ENCODE data around the gene PEX6. TPM values are rescaled to one million over a fixed set of nuclear protein-coding genes. Genes with fewer than 3 reads are reported as not detected.
"Not testable (repeated sequence)": the region's sequence is repeated elsewhere in the genome, so short reads cannot be mapped to it uniquely, and the experiment has no call there.

Gene PEX6
- total RNA-seq, 2 experiments from 2014 or later = 18.9 to 19.4 TPM

DNA sequence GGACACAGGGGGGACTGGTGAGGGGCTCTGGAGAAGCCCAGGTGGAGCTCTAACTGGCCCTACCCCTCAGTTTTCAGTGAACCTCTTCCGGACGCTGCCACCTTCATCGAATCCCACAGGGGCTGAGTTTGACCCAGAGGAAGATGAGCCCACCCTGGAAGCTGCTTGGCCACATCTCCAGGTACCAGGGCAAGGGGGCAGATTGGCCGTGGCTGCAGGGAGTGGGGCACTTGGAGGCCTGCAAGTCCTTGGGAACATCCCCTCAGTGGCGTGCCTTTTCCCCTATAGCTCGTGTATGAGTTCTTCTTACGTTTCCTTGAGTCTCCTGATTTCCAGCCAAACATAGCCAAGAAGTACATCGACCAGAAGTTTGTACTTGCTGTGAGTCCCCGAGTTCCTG lies 28.1 kb upstream of the PEX6 start:
- ChIA-PET POLR2A (interaction anchor here (0.8 kb wide), 1 partner anchor 17 kb away, joined by 4 read pairs; no protein-coding TSS in a partner anchor), CTCF (no interaction called here)

DNA sequence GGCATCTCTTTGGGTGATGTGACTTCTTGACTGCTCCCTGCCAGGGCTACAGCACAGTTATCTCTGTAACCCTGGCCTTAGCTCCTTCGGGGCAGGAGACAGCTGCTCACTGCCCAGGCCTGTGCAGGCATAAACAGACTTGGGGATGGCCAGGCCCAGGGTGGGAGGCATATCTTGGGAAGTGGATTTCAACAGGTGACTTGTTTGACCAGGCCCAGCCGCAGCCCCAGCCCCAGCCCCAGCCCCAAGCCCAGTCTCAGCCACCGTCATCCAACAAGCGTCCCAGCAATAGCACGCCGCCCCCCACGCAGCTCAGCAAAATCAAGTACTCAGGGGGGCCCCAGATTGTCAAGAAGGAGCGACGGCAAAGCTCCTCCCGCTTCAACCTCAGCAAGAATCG lies 27.3 kb upstream of the PEX6 start:
- CTCF ChIA-PET = no interaction called here

DNA sequence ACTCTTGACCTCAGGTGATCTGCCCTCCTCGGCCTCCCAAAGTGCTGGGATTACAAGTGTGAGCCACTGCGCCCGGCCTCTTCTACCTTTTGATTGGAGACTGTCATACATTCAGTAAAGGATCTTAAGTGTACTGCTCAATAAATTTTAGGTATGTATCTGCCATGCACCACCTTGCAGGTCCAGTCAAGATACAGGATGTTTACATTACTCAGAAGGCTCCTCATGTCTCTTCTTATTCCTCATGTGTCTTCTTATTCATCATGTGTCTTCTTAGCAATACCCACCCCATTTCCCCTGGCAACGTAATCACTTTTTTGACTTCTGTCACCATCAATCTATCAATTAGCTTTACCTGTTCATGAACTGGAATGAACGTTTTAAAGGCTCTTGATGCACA lies 26.9 kb upstream of the PEX6 start:
- ChIA-PET POLR2A (interaction anchor here (1.3 kb wide), 1 partner anchor 23 kb away, joined by 3 read pairs; no protein-coding TSS in a partner anchor), CTCF (no interaction called here)

More for the DNA sequence above, 27.3 kb upstream of the PEX6 start:
- POLR2A ChIA-PET = interaction anchor here (1.3 kb wide), 1 partner anchor 23 kb away, joined by 3 read pairs; no protein-coding TSS in a partner anchor

DNA sequence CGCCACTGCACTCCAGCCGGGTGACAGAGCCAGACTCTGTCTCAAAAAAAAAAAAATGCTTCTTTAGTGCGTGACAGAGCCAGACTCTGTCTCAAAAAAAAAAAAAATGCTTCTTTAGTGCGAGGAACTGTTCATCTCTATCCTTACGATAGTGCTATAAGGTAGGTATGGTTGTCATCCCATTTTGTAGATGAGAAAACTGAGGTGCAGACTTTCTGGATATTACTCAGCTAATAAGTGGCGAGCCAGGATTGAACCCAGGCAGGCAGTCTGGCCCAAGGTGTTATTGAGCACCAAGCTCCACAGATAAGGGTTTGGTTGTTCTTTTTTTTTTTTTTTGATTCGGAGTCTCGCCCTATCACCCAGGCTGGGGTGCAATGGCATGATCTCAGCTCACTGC lies 22.9 kb upstream of the PEX6 start:
- ChIA-PET POLR2A (no interaction called here), CTCF (interaction anchor here (0.8 kb wide), 1 partner anchor 57 kb away, joined by 3 read pairs; the partner anchor contains the start of genes KLC4 and MRPL2)

DNA sequence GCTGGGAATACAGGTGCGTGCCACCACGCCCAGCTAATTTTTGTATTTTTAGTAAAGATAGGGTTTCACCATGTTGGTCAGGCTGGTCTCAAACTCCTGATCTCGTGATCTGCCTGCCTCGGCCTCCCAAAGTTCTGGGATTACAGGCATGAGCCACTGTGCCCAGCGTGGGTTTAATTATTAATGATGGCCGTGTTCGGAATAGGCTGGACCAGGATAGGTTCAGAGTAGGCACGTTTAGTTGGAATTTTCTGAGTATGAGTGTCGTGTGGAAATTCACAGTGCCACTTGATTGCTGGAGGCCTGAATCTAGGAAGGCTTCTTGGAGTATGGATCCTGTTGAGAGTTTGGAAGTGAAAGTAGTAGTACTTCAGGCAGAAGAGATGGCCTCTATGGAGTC lies 19.2 kb upstream of the PEX6 start:
- POLR2A ChIA-PET, CTCF ChIA-PET: not testable (repeated sequence)

DNA sequence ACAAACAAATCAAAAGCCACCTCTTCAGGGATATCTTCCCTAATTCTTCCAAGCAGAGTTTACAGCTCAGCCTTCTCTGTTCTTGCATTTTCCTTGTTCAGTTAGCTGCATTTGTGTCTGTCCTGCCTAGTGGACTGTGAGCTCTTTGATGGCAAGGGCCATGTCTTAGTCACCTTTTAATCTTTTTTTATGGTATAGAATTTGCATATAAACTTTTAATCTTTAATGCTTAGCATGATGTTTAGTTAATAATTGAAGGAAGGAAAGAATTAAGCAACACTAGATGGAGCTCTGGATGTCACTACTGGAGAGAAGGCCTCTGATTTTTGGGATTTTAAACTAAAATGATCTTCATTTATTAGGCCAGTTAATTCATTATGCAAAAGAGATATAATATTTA lies 17.5 kb upstream of the PEX6 start:
- POLR2A ChIA-PET = no interaction called here
- CTCF ChIA-PET = no interaction called here

DNA sequence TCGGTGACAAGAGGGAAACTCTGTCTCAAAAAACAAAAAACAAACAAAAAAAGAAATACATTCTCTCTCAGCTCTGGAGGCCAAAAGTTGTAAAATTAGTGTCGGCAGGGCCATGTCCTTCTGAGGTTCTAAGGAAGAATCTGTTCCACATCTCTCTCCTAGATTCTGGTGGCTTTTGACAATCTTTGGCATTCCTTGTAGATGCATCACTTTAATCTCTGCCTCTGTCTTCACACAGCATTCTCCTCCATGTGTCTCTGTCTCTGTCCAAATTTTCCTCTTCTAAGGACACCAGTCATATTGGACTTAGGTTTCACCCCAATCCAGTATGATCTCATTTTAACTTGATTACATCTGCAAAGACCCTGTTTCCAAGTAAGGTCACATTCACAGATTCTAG lies 14.5 kb upstream of the PEX6 start:
- ChIA-PET POLR2A (interaction anchor here (0.6 kb wide), 1 partner anchor 171 kb away, joined by 8 read pairs; no protein-coding TSS in a partner anchor), CTCF (no interaction called here)

DNA sequence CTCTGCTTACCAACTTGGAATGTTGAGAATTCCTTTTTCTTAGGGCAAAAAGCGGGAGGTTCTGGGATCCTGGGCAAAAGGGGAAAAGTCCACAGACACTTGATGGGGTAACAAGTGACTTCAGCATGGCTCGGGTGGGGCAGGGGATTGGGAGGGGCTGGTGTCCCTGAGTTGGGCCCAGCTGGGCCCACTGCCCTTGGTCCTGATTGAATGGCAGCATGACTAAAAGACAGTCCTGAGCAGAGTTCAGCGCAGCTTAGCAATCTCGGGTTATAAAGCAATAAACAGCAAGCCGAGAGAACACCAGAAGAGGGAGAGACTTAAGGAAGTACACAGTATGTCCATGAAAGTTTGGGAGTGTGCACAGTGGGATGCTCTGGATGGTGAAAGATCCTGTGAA lies 10.9 kb upstream of the PEX6 start:
- ChIA-PET POLR2A (interaction anchor here (1.3 kb wide), 1 partner anchor 17 kb away, joined by 4 read pairs; no protein-coding TSS in a partner anchor), CTCF (no interaction called here)

DNA sequence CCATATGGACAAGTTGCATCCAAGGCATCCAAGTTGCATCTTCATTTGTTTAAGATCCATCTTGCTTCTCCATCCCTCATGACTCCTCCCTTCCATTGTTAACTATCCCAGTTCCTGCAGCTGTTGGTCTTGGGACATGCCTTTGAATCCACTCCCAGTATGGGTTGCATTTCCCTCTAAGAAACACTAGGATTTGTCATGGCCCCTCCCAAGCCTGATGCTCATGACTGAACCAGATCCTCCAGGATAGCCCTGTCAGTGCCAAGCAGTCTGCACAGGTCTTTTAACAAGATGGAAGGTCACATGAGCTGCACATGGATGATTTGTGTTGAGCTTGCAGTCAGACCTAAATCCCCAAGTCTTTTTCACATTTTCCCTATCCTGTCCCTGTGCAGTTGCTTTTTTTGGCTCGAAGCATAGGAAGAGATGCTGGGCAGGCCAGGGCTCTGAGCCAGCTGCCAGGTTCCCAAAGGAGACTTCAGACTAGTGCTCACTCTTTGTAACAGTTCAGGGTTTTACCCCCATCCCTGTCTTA lies 9.6 kb upstream of the PEX6 start:
- ChIA-PET POLR2A (no interaction called here), CTCF (interaction anchor here (1.5 kb wide), 1 partner anchor 241 kb away, joined by 5 read pairs; the partner anchor contains the start of gene DNPH1)

DNA sequence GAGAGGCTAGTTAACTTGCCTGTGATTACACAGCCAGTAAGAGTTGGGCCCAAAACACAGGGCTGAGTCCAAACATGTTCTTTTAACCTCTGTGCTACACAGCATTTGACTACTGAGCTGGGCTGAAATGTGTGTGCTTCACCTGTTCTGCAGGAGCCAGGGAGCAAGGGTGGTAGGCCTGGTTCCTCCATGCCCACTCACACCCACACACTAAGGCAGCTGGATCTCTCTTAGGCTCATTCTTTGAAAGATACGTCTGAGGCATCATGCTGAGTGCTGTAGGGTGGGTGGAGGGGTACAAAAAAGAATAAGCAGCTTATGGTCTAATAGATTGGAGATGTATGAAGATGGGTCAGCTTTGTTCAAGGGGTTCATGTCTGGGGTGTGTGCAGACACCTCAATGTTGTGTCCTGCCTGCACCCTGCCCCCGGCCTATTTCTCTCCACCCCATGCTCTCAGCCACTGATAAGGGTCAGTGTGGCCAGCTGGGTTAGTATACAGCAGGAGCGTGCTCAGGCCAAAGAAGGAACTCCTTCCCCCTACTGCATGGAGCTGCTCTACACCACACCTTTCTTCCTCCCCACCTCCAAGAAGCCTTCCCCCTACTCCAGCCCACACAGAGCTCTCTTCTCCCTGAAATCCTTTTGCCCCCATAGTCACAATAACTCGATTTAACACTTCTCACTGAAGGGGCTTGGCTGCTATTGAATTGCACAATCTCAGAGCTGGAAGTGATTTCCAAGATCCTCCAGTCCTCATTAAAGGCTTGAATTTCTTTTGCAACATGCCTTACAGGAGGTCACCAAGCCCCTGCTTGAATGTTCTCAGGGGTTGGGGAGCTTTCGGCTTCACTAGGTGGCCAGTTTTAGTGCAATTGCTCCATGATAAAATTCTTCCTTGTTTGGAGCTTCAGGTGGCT lies 8.8 kb upstream of the PEX6 start:
- CTCF ChIA-PET = interaction anchor here (1.5 kb wide), 1 partner anchor 242 kb away, joined by 5 read pairs; the partner anchor contains the start of gene DNPH1
- POLR2A ChIA-PET = interaction anchor here (1.1 kb wide), 1 partner anchor 8 kb away, joined by 3 read pairs; the partner anchor contains the start of gene PEX6

DNA sequence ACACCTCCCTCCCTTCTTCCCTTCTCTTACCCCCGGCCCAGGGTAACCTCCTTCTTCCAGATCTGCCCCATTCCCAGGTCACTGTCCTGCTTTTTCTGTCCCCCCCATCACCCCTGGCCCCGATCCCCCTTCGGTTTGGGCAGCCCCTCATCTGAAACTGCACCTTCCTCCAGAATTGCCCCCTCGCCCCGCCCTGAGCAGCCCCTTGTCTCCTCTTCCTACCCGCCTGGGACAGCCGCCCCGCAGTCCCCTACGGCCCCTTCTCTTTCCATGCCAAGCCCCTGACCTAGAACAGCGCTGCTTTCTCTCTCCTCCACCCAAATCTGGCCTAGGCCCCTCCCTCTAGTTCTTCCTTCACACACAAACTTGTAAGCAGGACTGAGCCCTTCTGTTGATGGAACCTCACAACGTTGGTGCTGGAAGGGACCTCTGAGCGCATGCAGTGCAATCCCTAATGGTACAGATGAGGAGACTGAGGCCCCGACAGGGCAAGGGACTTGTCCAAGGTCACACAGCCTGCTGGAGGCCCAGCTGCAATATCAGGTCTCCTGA lies 6.0 kb upstream of the PEX6 start:
- CTCF ChIA-PET = interaction anchor here (1.4 kb wide), 1 partner anchor 70 kb away, joined by 3 read pairs; no protein-coding TSS in a partner anchor
- POLR2A ChIA-PET = interaction anchor here (1.0 to 2.3 kb wide), 4 partner anchors 10 to 94 kb away, joined by 3 to 14 read pairs (median 8); partner anchors contain the start of genes CNPY3, KLHDC3 and MEA1

DNA sequence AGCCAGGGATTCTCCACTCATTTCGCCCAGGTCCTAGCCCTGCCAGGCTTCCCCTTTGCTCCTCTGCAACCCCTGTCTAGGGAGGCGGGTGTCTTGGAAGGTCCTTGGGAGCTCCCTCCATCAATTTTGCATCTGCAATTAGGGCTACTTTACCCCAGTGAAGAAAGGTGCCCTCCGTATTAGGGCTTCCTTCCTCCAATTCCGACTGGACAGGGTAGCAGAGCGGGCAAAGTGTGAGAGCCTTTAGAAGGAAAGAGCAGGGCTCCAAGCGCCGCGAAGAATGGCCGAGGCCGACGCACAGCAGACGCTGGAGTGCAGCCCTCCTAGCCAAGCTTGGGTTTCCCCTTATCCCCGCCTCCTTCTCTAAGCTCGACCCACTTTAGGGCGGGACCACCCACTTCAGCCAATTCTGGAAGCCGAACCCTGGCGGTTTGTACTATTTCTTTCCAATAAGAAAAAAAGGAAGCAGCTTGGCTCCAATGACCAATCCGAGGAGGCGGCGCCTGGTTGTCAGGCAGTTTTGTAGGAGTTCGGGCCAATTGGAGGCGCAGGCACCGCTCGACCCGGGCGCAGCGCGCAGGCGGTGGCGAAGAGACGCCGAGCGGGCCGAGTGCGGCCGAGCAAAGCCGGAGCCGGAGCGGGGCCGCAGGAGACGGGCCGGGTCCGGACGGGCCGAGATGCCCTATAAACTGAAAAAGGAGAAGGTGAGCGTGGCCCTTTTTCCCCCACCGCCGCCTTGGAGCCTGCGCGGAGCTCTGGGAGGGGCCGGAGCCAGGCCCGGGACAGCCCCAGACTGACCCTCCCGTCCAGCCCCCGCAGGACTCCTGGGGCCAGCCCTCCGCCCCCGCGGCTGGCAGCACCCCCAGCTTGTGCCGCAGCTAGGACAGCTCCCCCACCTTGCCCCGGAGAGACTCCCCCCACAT lies 5.3 kb upstream of the PEX6 start, which contains the start of gene PPP2R5D:
TSS of gene PPP2R5D (plus strand) at position 570 of the 923 bp plus-strand sequence. CDS start at position 678, 108 bp downstream.
- ChIA-PET CTCF (interaction anchor here (0.6 to 1.4 kb wide), 4 partner anchors 32 to 497 kb away, joined by 3 to 5 read pairs (median 3); no protein-coding TSS in a partner anchor), POLR2A (interaction anchor here (0.6 to 2.3 kb wide), 11 partner anchors 9 to 198 kb away, joined by 3 to 14 read pairs (median 4); partner anchors contain the start of genes CNPY3, CUL9, KLC4 and KLHDC3)

DNA sequence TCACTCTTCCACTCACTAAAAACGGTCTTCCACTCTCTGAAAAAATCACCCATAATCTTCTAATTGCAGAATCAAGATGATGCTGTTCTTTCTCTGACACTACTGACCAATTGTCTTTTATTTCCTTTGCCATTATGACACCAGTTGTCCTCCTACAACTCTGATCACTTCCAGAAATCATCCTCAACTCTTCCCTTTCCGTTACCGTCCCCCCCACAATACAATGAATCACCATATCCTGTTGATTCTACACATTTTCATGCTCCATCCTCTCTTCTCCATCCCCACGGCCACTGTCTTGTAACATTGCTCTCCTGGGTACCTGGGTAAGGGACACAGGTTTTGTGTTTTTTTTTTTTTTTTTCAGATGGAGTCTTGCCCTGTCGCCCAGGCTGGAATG lies 2.9 kb upstream of the PEX6 start:
- CTCF ChIA-PET = interaction anchor here (0.6 to 0.7 kb wide), 2 partner anchors 51 to 325 kb away, joined by 4 to 6 read pairs; no protein-coding TSS in a partner anchor
- POLR2A ChIA-PET = interaction anchor here (0.7 kb wide), 1 partner anchor 22 kb away, joined by 3 read pairs; no protein-coding TSS in a partner anchor

DNA sequence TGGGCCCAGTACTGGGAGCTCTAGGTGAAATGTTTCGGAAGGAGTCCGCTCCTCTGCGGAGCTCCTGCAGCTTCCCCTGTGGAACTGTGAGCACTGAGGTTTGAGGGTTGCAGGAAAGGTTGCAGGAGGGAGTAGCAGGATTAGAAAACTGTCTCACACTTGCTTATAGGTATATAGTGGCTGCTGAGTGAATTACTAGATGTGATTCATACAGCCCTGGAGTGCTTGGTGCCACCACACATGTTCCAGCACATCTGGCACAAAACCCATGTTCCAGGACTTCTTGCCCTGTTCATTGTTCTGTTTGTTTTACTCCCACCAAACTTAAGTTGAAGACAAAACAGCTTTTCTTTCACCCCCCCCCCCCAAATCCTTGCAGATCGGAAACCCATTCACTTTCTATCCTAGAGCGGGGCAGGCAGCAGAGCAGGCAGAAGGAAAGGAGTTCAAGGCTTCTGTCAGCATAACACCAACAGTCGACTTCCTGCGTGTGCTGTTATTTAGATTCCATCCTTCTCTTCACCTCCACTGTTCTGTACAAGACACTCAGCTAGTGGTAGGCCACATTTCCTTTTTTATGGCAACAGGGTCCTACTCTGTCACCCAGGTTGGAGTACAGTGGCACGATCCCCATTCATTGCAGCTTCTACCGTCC lies 669 bp upstream of the PEX6 start:
- ChIA-PET CTCF (interaction anchor here (1.3 kb wide), 1 partner anchor 164 kb away, joined by 4 read pairs; no protein-coding TSS in a partner anchor), POLR2A (interaction anchor here (0.5 to 1.9 kb wide), 7 partner anchors 8 to 79 kb away, joined by 3 to 14 read pairs (median 5); partner anchors contain the start of genes CNPY3, CUL7, KLC4 and KLHDC3)

DNA sequence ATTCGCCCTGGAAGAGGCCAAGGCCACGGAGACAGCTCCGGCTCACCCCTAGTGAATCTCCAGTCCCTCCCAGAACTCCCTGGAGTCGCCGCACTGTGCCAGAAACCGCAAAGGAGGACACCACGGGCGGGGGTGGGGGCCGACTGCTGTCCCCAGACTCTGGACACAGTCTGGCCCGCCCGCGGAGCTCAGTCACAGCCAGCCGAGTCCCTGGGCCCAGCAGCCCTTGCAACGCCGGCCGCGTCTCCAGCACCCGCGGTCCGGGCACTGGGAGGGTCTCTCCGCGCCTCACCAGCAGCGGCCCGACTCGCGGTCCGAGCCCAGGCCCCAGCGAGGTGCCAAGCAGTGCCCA lies 518 bp downstream of the PEX6 start:
- ChIA-PET POLR2A (interaction anchor here (1.0 to 1.9 kb wide), 5 partner anchors 36 to 192 kb away, joined by 3 to 14 read pairs (median 10); partner anchors contain the start of genes CNPY3, KLC4, KLHDC3 and MEA1), CTCF (interaction anchor here (0.5 to 1.3 kb wide), 2 partner anchors 165 to 339 kb away, joined by 3 to 4 read pairs; no protein-coding TSS in a partner anchor)

DNA sequence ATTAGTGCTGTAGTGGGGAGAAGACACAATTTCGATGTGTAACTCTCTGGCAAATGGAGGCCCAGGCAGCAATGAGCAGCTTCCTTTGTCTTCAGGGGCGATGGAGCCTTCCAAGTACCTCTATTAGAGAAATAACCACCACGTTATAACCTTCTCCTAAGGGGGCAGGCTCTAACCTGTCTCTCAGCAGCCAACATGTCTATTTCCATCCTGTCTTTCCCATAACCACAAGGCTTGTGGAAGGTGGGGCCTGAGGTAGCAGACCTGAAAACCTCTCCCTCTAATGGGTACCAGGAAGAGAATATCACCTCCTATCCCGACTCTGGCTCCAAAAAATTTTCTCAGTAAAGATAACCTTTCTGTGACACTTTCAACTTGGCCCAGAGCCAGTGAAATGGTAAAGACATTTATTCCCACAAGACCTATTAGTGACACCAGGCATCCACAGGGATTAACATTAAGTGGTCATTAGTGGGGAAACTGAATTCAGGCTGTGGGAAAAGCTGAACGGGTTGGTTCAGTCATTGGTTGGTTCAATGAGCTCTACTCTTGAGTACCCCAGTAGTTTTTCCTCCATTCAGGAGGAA lies 4.0 kb downstream of the PEX6 start:
- ChIA-PET CTCF (no interaction called here), POLR2A (interaction anchor here (0.5 to 1.2 kb wide), 4 partner anchors 9 to 248 kb away, joined by 3 to 5 read pairs (median 4); partner anchors contain the start of genes CNPY3 and PPP2R5D)

DNA sequence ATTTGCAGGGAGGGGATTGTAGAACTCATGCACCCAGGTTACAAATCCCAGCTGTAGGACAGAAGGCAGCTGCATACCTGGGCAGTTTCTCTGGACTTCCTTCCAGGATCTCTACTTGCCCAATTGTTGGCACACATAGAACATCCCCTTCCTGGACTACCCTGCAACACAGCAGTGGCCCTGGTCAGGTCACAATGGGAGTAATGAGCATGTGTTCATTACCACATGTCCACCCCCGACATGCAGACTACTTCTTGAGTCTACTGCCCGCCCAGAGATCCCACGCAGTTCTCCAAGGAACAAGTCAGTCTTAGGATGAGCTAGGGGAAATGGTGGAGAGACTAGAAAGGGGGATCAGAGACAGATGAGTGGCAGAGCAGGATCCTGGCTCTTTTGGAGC lies 5.1 kb downstream of the PEX6 start:
- ChIA-PET CTCF (interaction anchor here (0.7 to 1.5 kb wide), 2 partner anchors 53 to 170 kb away, joined by 3 to 4 read pairs; no protein-coding TSS in a partner anchor), POLR2A (interaction anchor here (0.5 to 1.0 kb wide), 2 partner anchors 10 to 101 kb away, joined by 4 to 6 read pairs; partner anchors contain the start of gene PPP2R5D)

All from activated CD8-positive, alpha-beta memory T cell treated with anti-CD3 and anti-CD28 coated beads for 36 hours (primary cell).